ENCODE data around the gene PHACTR3. TPM values are rescaled to one million over a fixed set of nuclear protein-coding genes. Genes with fewer than 3 reads are reported as not detected.

PHACTR3 gene
- total and polyA plus RNA-seq, 2 donors (not counting 1 experiment from before 2014, with no cell fraction given) = not detected

GRCh38 chr20:59752704-59753460 lies 148.5 kb downstream of the PHACTR3 start:
- Histone ChIP-seq H3K9me3 (ENCODE audit: control insufficient read depth, insufficient read depth, low read depth, low read length) (no peaks in the 10 kb centered on the region), H3K4me1 (ENCODE audit: control insufficient read depth, extremely low read depth, insufficient read depth, low read length) (no peaks in the 10 kb centered on the region), H2AFZ (ENCODE audit: low read length) (no peak overlapping the region), H3K4me3 (replicated peaks in 1 of 4; ENCODE audit: control extremely low read depth in 1 of 4, insufficient read depth in 1 of 4, low read depth in 3 of 4, low read length in 4 of 4) (no peak overlapping the region), H3K27ac (ENCODE audit: insufficient read depth, low read length) (no peak overlapping the region), H4K20me1 (ENCODE audit: control insufficient read depth, extremely low read depth, insufficient read depth, low read length) (no peaks in the 10 kb centered on the region), H3K4me2 (ENCODE audit: extremely low read depth, insufficient read depth, low read length) (peak overlapping the region; percentile 25), H3K27me3 (ENCODE audit: control insufficient read depth, insufficient read depth, low read length) (no peaks in the 10 kb centered on the region), H3K9ac (ENCODE audit: insufficient read depth, low read length) (no peak overlapping the region), H3K79me2 (ENCODE audit: control insufficient read depth, insufficient read depth, low read length) (no peaks in the 10 kb centered on the region), H3K36me3 (ENCODE audit: control insufficient read depth, insufficient read depth, low read length) (no peaks in the 10 kb centered on the region)
- DNase-seq (ENCODE audit: low read depth in 2 of 2) = no peak
- TF ChIP-seq EZH2 (IDR thresholded peaks at IDR 0.05; ENCODE audit: low read length, missing control alignments) = no peak
- TF ChIP-seq CTCF (conservative IDR thresholded peaks at IDR 0.05 in 1 of 2, IDR thresholded peaks at IDR 0.05 in 1 of 2; ENCODE audit: low read depth in 1 of 2, low read length in 2 of 2) = no peak

DNA sequence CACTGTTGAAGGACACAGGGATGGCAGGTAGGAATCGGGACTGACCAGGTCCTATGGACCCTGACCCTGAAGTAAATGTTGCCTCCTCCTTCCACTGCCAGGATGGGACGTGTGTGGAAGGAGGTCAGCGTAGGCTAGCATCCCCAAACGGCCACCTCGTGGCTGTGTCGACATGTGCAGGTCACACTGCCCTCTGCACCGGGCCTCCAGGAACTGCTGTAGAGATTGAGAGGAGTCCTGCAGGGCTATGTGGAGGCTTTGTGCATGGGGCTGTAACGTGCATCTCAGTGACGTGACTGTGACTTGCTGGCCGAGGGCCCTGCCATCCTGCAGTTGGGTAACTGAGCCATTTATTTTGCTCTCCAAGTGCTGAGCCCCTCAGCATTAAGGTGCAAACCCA lies 149.5 kb downstream of the PHACTR3 start:
- Histone ChIP-seq H3K9me3 (ENCODE audit: control insufficient read depth, insufficient read depth, low read depth, low read length) (no peaks in the 10 kb centered on the region), H3K4me3 (replicated peaks in 1 of 4; ENCODE audit: control extremely low read depth in 1 of 4, insufficient read depth in 1 of 4, low read depth in 3 of 4, low read length in 4 of 4) (no peak overlapping the region), H3K27me3 (ENCODE audit: control insufficient read depth, insufficient read depth, low read length) (no peaks in the 10 kb centered on the region), H3K79me2 (ENCODE audit: control insufficient read depth, insufficient read depth, low read length) (no peaks in the 10 kb centered on the region), H4K20me1 (ENCODE audit: control insufficient read depth, extremely low read depth, insufficient read depth, low read length) (no peaks in the 10 kb centered on the region), H3K9ac (ENCODE audit: insufficient read depth, low read length) (no peak overlapping the region), H3K4me2 (ENCODE audit: extremely low read depth, insufficient read depth, low read length) (no peak overlapping the region), H3K4me1 (ENCODE audit: control insufficient read depth, extremely low read depth, insufficient read depth, low read length) (no peaks in the 10 kb centered on the region), H2AFZ (ENCODE audit: low read length) (no peak overlapping the region), H3K36me3 (ENCODE audit: control insufficient read depth, insufficient read depth, low read length) (no peaks in the 10 kb centered on the region), H3K27ac (ENCODE audit: insufficient read depth, low read length) (no peak overlapping the region)
- no peak for TF ChIP-seq EZH2 (IDR thresholded peaks at IDR 0.05; ENCODE audit: low read length, missing control alignments)
- DNase-seq (ENCODE audit: low read depth in 2 of 2) = no peak

DNA sequence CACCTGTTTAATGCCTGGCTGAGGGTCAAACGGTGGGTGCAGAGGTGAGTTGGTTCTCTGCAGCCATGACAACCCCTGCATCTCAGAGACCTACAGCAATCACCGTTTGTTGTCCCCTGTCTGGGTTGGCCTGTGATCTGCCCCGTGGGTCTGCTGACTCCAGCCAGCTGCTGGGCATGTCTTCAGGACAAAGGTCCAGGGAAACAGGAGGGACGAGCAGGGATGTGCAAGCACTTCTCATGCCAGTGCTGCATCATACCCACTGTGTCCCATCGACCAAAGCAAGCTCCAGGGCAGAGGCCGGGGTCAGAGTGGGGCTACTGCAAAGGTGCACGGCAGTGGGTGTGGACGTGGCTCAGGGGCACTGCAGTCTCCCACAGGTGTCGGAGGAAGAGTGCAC lies 150.2 kb downstream of the PHACTR3 start:
- Histone ChIP-seq H3K9me3 (ENCODE audit: control insufficient read depth, insufficient read depth, low read depth, low read length) (no peaks in the 10 kb centered on the region), H3K27ac (ENCODE audit: insufficient read depth, low read length) (no peak overlapping the region), H3K4me1 (ENCODE audit: control insufficient read depth, extremely low read depth, insufficient read depth, low read length) (no peaks in the 10 kb centered on the region), H3K4me3 (replicated peaks in 1 of 4; ENCODE audit: control extremely low read depth in 1 of 4, insufficient read depth in 1 of 4, low read depth in 3 of 4, low read length in 4 of 4) (no peak overlapping the region), H3K4me2 (ENCODE audit: extremely low read depth, insufficient read depth, low read length) (no peak overlapping the region), H3K9ac (ENCODE audit: insufficient read depth, low read length) (no peak overlapping the region), H3K27me3 (ENCODE audit: control insufficient read depth, insufficient read depth, low read length) (no peaks in the 10 kb centered on the region), H3K36me3 (ENCODE audit: control insufficient read depth, insufficient read depth, low read length) (no peaks in the 10 kb centered on the region), H2AFZ (ENCODE audit: low read length) (no peak overlapping the region), H4K20me1 (ENCODE audit: control insufficient read depth, extremely low read depth, insufficient read depth, low read length) (no peaks in the 10 kb centered on the region), H3K79me2 (ENCODE audit: control insufficient read depth, insufficient read depth, low read length) (no peaks in the 10 kb centered on the region)
- DNase-seq (ENCODE audit: low read depth in 2 of 2) = no peak
- TF ChIP-seq EZH2 (IDR thresholded peaks at IDR 0.05; ENCODE audit: low read length, missing control alignments) (no peak), CTCF (conservative IDR thresholded peaks at IDR 0.05 in 1 of 2, IDR thresholded peaks at IDR 0.05 in 1 of 2; ENCODE audit: low read depth in 1 of 2, low read length in 2 of 2) (no peak)
